GM12875 (cell line): ENCODE measurements around the gene PSMD10.
A peak's percentile ranks its signal among the peaks of the same experiment; 100 is the strongest.

ENCODE experiments used
- H3K4me3 ChIP-seq: one replicate; pipeline ENCODE4 v1.5.1; 2011; ENCODE audit warnings: low read depth, low read length, control low read depth
- TF ChIP-seq, protein P1 (sequence below): IDR thresholded peaks from 2 replicates; pipeline ENCODE4 v1.5.1; 2011; ENCODE audit warnings: low read depth, mild to moderate bottlenecking, control low read depth, inconsistent platforms, low read length, moderate library complexity, borderline replicate concordance; ENCODE audit not compliant: insufficient read depth

Gene PSMD10, protein sequence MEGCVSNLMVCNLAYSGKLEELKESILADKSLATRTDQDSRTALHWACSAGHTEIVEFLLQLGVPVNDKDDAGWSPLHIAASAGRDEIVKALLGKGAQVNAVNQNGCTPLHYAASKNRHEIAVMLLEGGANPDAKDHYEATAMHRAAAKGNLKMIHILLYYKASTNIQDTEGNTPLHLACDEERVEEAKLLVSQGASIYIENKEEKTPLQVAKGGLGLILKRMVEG

GRCh38 chrX:108091264-108091877 lies at the start of gene PSMD10, which contains the start of gene ATG4A:
PSMD10 (minus strand) TSS chrX:108091542; CDS start chrX:108091520, 22 bp downstream.
ATG4A (plus strand) TSS chrX:108091778; CDS start chrX:108091827, 49 bp downstream.
- H3K4me3 ChIP-seq, result peak within 1 kb of the TSS; percentile 73
- TF ChIP-seq, protein P1, sequence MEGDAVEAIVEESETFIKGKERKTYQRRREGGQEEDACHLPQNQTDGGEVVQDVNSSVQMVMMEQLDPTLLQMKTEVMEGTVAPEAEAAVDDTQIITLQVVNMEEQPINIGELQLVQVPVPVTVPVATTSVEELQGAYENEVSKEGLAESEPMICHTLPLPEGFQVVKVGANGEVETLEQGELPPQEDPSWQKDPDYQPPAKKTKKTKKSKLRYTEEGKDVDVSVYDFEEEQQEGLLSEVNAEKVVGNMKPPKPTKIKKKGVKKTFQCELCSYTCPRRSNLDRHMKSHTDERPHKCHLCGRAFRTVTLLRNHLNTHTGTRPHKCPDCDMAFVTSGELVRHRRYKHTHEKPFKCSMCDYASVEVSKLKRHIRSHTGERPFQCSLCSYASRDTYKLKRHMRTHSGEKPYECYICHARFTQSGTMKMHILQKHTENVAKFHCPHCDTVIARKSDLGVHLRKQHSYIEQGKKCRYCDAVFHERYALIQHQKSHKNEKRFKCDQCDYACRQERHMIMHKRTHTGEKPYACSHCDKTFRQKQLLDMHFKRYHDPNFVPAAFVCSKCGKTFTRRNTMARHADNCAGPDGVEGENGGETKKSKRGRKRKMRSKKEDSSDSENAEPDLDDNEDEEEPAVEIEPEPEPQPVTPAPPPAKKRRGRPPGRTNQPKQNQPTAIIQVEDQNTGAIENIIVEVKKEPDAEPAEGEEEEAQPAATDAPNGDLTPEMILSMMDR, result no peak

DNA sequence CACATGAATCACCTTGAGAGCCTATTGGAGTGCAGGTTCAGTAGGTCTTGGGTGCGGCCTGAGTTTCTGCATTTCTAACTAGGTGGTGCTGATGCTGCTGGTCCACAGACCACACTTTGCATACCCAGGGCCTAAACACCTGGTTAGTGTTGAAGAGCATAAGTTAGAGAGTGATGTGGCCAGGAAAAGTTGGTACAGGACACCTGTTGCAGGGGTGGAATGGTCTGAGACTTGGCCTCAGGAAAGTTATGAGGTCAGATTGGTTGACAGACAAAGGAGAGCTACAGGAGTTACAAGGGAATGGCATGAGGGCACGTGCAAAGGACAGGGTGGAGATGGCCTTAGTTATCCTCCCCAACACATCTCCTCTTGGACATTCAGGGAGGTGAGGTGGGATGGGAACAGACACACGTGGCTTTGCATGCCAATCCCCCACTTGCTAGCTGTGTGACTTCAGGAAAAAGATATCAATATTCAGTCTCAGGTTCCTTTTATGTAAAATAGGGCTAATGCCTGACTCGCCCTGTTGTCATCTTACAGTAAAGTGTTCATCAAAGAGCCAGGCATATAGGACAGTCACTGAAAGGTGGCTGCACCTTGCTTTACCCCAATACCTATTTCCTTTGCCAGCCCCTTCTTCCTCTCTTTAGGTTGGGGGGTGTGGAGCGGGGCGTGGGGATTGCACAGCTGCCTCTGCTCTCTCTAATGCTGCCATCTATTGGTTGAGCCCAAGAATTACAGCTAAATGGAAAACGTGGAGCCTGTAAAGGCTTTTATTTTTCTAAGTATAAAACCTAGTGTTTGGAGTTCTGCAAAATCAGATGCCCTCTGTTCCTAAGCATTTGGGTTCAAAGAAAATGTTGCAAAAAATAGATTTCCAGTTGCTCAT lies 47.7 kb upstream of the PSMD10 start:
- TF ChIP-seq, protein P1, result peak; percentile 61; the same call in 1 of the 2 replicates
- H3K4me3 ChIP-seq, result no peak overlapping the region

- no peak overlapping the region for H3K4me3 ChIP-seq
- TF ChIP-seq, protein P1, result no peak
Measured at GRCh38 chrX:108134724-108135123, 43.4 kb upstream of the PSMD10 start.

DNA sequence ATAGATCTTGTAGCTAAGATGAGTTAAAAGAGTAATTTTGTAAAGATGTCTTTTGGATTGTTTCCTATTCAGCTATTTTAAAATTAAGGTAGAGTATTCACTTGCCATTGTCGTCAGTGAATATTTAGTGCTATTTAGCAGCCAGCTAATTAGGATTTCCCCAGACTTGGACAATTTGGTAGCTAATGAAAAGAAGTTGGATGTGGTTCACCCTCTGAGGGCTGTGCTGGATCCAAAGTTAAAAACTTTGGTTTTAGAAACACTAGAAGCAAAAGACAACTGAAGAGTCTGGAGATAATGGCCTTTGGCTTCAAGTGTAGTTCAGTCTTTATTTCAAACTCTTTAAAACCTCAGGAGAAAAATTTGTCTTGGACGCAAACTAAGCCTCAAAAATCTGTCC lies 41.5 kb upstream of the PSMD10 start:
- TF ChIP-seq, protein P1, result no peak
- H3K4me3 ChIP-seq, result no peak overlapping the region

DNA sequence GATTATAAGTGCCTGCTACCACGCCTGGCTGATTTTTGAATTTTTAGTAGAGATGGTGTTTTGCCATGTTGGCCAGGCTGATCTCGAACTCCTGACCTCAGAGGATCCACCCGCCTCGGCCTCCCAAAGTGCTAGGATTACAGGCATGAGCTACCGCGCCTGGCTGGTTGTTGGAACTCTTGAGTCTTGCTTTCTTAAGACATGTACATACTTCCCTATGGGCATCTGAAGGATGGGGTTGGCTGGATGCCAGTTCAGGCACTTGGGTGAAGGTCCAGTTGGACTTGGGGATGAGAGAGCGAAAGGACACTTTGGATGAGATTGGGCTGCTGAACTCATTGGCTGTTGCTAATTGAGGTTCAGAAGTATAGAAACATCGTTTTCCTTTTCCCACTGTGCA lies 40.7 kb upstream of the PSMD10 start:
- TF ChIP-seq, protein P1, result no peak
- H3K4me3 ChIP-seq, result no peak overlapping the region

GRCh38 chrX:108131471-108131870 lies 40.1 kb upstream of the PSMD10 start:
- no peak overlapping the region for H3K4me3 ChIP-seq
- TF ChIP-seq, protein P1, result no peak
